NCI-H1092 (cell line): ENCODE measurements around the gene TRABD.

ENCODE experiments used
- DNase-seq: peaks from one replicate; lab custom pipeline; 2025; lab: John Stamatoyannopoulos, UW

Gene TRABD

GRCh38 chr22:50219800-50220602, 34.3 kb downstream of the TRABD start:
- no peak for DNase-seq

GRCh38 chr22:50220603-50221409, 35.1 kb downstream of the TRABD start:
- no peak for DNase-seq

- no peak for DNase-seq
These were observed 35.9 kb downstream of the TRABD start for GRCh38 chr22:50221410-50222300.

GRCh38 chr22:50222508-50222907, 36.8 kb downstream of the TRABD start:
- DNase-seq, result no peak

- DNase-seq, result no peak
These were observed 38.4 kb downstream of the TRABD start for GRCh38 chr22:50224071-50224470.

- DNase-seq, result no peak
These were observed 39.7 kb downstream of the TRABD start for GRCh38 chr22:50225200-50225969.

GRCh38 chr22:50226063-50226874, 40.6 kb downstream of the TRABD start:
- no peak for DNase-seq

- no peak for DNase-seq
These were observed 41.1 kb downstream of the TRABD start for GRCh38 chr22:50226875-50227165.

- no peak for DNase-seq
These were observed 42.0 kb downstream of the TRABD start for GRCh38 chr22:50227579-50228215.

- no peak for DNase-seq
These were observed 42.7 kb downstream of the TRABD start for GRCh38 chr22:50228366-50228765.

GRCh38 chr22:50229370-50229769, 43.7 kb downstream of the TRABD start:
- no peak for DNase-seq

- no peak for DNase-seq
These were observed 46.9 kb downstream of the TRABD start for GRCh38 chr22:50232481-50233151.

GRCh38 chr22:50233223-50233622, 47.5 kb downstream of the TRABD start:
- no peak for DNase-seq

GRCh38 chr22:50236731-50237409, 51.2 kb downstream of the TRABD start:
- DNase-seq, result no peak

- DNase-seq, result no peak
These were observed 53.0 kb downstream of the TRABD start for GRCh38 chr22:50238755-50239154.

- DNase-seq, result no peak
These were observed 56.8 kb downstream of the TRABD start for GRCh38 chr22:50242406-50242949.

GRCh38 chr22:50243685-50244419, 58.1 kb downstream of the TRABD start:
- no peak for DNase-seq
